NCI-H1436 treated with DMSO at 0.1 percent for 48 hours (cell line): ENCODE results near the gene CBL.

ENCODE experiments used
- DNase-seq: peaks from one replicate; lab custom pipeline; 2025; lab: John Stamatoyannopoulos, UW

The CBL gene

GRCh38 chr11:119347242-119347641 lies 141.1 kb downstream of the CBL start:
- DNase-seq, result no peak

DNA sequence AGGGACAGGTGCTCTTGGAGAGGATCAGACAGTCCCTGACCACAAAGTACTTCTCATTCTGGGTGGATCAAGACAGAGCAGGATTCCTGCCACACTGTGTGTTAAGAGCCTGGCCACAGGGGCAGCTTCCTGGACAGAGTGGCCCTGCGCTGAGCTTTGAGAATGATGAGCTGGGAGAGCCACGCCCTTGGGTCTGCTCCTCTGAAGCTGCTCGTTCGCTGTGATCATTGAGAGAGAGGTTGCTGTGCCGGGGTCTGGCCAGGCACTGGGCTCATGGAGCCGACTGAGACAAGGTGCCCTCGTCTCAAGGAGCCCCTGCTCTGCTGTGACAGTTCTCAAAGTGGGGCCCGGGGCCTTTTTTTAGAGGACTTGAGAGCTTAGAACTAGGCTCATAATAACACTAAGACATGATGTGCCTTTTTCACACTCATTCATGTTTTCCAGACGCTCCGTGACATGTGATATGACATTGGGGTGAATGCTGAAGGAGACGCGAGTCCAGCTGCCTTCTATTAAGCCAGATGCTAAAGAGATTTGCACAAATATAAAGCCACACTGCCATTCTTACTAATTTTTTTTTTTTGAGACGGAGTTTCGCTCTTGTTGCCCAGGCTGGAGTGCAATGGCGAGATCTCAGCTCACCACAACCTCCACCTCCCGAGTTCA lies 141.9 kb downstream of the CBL start:
- DNase-seq, result no peak

GRCh38 chr11:119350302-119350701 lies 144.2 kb downstream of the CBL start:
- no peak for DNase-seq

- no peak for DNase-seq
These were observed 145.1 kb downstream of the CBL start for GRCh38 chr11:119351232-119351631.

GRCh38 chr11:119352857-119353260 lies 146.7 kb downstream of the CBL start:
- peak; percentile 65 for DNase-seq

DNA sequence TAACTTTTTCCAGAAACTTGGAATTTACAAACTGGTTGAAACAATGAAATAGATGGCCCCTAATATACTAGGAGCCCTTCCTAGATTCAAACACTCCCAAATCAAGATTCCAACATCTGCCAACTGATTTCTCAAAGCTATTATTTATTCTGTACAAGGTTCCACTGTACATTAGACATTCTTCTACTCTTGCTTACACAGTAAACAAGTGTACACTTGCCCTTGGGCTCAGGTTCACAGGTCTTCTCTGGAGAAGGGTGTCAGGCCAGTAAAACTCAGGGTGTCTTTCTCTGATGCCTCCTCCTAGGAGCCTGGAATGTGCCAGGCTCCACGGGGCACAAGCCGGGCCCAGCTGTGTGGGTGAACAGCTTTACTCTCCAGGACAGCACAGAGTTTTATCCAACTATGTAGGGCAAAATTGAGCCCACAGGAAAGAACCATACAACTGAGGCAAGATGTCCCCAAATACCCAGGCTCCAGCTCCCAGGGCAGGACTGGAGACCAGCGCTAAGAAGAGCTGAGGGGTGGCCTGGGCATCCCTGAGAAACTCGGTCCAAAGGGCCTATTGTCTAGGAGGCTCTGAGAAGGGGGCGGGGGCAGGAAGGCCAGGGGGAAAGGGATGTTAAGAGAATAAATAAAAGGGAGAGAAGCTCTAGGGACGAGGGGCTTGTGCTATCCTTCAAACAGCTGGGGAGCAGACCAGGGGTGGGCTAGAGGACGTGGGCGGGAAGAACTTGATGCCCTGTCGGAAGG lies 149.1 kb downstream of the CBL start:
- no peak for DNase-seq

GRCh38 chr11:119356349-119357031 lies 150.4 kb downstream of the CBL start:
- peak; percentile 12 for DNase-seq

DNA sequence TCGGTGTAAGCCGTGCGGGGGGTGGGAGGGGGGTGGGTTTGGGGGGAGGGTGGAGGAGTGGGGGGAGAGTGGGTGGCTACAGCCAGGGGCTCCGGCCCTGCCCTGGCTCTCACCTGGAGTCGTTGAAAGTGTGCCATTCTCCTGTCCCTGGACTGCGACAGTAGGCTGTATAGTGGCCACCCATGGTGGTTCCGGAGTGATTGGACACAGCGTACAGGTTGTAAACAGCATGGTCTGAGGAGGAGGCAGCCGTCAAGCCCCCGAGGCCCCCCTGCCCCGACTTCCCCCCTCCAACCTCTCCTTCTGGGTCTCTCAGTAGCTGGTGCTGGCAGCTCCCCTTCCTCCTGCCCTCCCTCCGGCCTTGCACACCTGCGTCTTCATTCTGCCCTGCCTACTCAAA lies 150.9 kb downstream of the CBL start:
- DNase-seq, result no peak
